ENCODE measurements around the gene MAGI2. TPM values are rescaled to one million over a fixed set of nuclear protein-coding genes. Genes with fewer than 3 reads are reported as not detected.
"Not testable (repeated sequence)": the region's sequence is repeated elsewhere in the genome, so short reads cannot be mapped to it uniquely, and the experiment has no call there.

The MAGI2 gene
- polyA plus RNA-seq, 3 donors from 2014 or later, result not detected

DNA sequence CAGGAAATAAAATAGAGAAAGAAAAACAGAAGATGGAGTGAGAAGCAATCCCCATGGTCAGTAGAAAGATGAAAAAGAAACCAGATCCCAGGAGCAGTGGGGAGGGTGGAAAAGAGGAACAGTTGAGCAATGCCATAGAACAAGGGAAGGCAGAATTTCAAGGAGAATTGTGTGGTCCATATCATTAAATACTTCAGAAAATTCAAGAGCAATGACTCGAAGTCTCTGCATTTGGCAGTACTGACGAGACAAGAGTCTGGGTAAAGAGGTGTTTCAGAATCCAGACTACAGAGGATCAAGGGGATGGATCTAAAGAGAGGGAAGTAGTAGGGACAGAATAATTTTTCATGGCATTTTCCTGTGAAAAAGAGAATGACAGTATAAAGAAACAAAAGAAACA, 1142.3 kb downstream of the MAGI2 start:
- no peak for DNase-seq
- H3K36me3 Mint-ChIP-seq, result no peaks in the 10 kb centered on the region
- no peak overlapping the region for H3K4me3 Mint-ChIP-seq
- H3K27ac Mint-ChIP-seq, result no peak overlapping the region
- H3K9me3 Mint-ChIP-seq, result peaks cover 0 to 10% (median under 1%) of the 10 kb centered on the region in 6 donors
- no peaks in the 10 kb centered on the region for H3K4me1 Mint-ChIP-seq
- peaks cover 0 to 2% (median 0%) of the 10 kb centered on the region in 3 donors for H3K27me3 Mint-ChIP-seq (ENCODE audit: low read depth in 3 of 3)

DNA sequence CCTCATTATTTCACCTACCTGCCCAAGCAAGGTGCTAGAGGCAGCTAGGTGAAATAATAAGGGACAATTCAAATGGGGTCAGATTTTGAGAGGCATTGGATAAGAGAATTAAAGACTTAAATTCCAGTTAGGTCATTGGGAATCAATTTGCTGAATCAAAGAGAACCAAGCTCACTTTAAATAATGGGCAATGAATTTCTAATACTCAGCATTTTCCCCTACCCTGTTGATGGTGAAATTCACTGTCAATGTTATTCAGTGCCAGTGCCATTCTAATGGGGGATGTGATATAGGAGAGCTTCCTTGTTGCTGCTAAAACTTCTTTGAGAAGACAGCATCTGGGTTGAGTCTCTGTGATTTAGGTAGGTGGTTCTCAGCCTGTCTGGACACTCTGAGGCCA, 1145.6 kb downstream of the MAGI2 start:
- Mint-ChIP-seq H3K4me3 (no peak overlapping the region), H3K9me3 (peaks cover 0 to 10% (median under 1%) of the 10 kb centered on the region in 6 donors), H3K4me1 (no peaks in the 10 kb centered on the region), H3K36me3 (no peaks in the 10 kb centered on the region), H3K27ac (no peak overlapping the region), H3K27me3 (ENCODE audit: low read depth in 3 of 3) (peaks cover 0 to 2% (median 0%) of the 10 kb centered on the region in 3 donors)
- no peak for DNase-seq

DNA sequence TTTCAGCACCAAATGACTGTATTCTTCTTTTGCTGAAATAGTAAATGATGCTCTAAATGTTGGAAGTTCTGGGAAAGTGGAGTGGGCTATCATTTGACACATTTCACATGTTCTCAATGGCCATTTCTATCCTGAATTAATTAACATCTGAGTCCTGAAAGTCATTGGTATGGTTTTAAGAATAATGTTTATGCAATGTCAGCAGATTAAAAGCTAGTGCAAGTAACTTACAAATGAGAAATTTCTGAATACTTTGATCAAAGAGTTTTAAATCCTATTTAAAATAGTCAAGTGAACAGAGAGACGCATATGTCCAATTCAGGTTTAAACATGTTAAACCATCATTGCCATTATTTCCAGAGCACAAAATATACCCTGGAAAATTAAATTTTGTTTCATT, 1146.8 kb downstream of the MAGI2 start:
- Mint-ChIP-seq H3K4me1 (no peaks in the 10 kb centered on the region), H3K9me3 (peaks cover 0 to 10% (median under 1%) of the 10 kb centered on the region in 6 donors), H3K27me3 (ENCODE audit: low read depth in 3 of 3) (peaks cover 0 to 2% (median 0%) of the 10 kb centered on the region in 3 donors), H3K27ac (no peak overlapping the region), H3K36me3 (no peaks in the 10 kb centered on the region), H3K4me3 (no peak overlapping the region)
- DNase-seq, result no peak

DNA sequence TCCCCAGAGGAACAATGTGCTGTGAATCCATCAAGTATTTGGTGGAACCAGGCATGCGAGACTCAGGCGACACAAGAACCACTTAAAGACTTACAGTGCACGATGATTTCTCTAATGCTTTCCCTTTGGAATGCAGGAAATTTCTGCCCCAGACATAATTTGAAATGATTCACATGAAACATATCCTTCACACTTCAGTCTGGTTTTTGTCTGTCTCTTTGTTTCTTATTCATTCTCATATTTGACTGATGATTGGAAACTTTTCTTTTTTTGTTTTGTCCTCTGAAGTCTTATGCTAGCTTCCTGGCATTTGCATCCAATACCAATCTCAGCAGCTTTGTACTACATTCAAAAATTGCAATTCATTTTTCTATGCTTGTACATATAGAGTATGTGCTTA, 1152.1 kb downstream of the MAGI2 start:
- Mint-ChIP-seq H3K27me3 (ENCODE audit: low read depth in 3 of 3) (peaks cover 0 to 2% (median 0%) of the 10 kb centered on the region in 3 donors), H3K27ac (no peak overlapping the region), H3K4me3 (no peak overlapping the region), H3K9me3 (peaks cover 0 to 5% (median 1%) of the 10 kb centered on the region in 6 donors), H3K4me1 (no peaks in the 10 kb centered on the region), H3K36me3 (no peaks in the 10 kb centered on the region)
- no peak for DNase-seq

DNA sequence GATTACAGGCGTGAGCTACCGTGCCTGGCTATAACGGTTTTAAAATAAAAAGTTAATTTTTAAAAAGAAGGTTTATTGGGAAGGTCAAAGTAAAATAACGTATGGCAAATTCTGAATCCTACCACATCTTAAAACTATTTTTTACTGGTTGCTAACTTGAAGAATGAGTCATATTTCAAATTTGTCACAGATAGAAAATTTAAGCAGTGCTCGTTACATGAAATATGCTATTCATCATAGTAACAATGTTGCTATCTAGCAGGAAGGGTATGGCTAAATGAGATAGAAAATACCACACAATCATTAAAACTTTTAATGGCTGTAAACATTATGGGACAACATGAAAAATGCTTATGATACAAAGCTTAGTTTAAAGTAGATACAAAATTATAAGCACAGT, 1154.4 kb downstream of the MAGI2 start:
- Mint-ChIP-seq H3K4me3 (no peak overlapping the region), H3K4me1 (no peaks in the 10 kb centered on the region), H3K27ac (no peak overlapping the region), H3K36me3 (no peaks in the 10 kb centered on the region), H3K9me3 (peaks cover 0 to 9% (median 3%) of the 10 kb centered on the region in 6 donors), H3K27me3 (ENCODE audit: low read depth in 3 of 3) (peaks cover 0 to 2% (median 1%) of the 10 kb centered on the region in 3 donors)
- no peak for DNase-seq

DNA sequence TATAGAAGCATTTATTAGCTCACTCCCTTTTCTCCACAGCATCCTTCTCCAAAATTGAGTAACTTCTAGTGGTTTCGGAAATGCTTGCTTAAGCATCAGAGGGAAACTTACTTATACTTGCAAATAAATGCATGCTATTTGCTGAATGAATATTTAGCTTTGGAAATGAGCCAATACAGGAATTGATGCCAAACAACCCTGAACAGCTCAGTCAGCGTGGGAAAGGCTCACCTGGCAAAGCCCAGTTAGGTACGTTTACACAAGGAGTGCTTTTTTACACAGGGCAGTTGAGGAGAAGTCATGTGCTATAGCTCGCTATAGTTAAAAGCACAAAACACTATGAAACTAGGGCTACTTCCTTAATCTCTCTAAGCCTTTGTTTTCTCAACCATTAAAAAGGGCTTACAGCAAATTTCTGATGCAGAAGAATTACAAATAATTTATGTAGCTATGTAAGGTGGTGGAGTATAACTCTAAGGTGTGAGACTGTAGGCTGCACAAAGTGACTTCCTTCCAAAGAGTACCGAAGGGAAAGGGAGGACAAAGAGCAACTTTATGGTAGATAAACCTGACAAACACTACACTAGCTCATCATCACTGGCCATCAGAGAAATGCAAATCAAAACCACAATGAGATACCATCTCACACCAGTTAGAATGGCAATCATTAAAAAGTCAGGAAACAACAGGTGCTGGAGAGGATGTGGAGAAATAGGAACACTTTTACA, 1156.7 kb downstream of the MAGI2 start:
- H3K27me3 Mint-ChIP-seq (ENCODE audit: low read depth in 3 of 3), result peaks cover 0 to 2% (median 2%) of the 10 kb centered on the region in 3 donors
- peaks cover 0 to 9% (median 4%) of the 10 kb centered on the region in 6 donors for H3K9me3 Mint-ChIP-seq
- no peak for DNase-seq
- H3K4me1 Mint-ChIP-seq, result no peaks in the 10 kb centered on the region
- H3K36me3 Mint-ChIP-seq, result no peaks in the 10 kb centered on the region
- no peak overlapping the region for H3K27ac Mint-ChIP-seq
- H3K4me3 Mint-ChIP-seq, result no peak overlapping the region

DNA sequence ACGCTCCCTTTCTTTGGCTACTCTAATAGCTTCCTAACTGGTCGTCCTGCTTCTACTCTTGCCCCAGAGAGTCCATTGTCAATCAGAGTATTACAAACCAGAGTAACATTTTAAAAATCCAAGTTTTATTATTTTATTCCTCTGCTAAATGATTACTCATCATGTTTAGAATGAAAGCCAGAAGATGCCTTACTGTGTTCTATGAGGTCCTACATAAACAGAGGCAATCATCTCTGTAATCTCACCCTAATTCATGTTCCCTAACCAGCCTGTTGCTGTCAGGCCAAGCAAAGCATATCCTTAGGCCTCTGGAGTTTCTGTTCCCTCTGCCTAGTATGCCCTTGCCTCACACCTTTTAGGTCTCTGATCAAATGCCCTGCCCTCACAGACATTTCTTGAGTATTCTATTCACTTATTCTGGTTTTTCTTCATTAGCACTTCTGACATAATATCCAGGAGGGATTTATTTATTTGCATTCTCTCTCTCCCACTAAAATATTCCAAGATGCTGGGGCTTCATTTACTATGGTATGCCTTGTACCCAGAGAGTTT, 1157.3 kb downstream of the MAGI2 start:
- Mint-ChIP-seq H3K27ac (no peak overlapping the region), H3K9me3 (peaks cover 0 to 9% (median 4%) of the 10 kb centered on the region in 6 donors), H3K4me3 (no peak overlapping the region), H3K4me1 (no peaks in the 10 kb centered on the region), H3K27me3 (ENCODE audit: low read depth in 3 of 3) (peaks cover 0 to 2% (median 0%) of the 10 kb centered on the region in 3 donors), H3K36me3 (no peaks in the 10 kb centered on the region)
- DNase-seq, result no peak

DNA sequence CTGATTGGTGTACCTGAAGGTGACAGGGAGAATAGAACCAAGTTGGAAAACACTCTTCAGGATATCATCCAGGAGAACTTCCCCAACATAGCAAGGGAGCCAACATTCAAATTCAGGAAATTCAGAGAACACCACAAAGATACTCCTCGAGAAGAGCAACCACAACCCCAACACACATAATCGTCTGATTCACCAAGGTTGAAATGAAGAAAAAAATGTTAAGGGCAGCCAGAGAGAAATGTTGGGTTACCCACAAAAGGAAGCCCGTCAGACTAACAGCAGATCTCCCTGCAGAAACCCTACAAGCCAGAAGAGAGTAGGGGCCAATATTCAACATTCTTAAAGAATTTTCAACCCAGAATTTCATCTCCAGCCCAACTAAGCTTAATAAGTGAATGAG, 1164.0 kb downstream of the MAGI2 start:
- not testable (repeated sequence) for H3K4me1 Mint-ChIP-seq; H3K27me3 Mint-ChIP-seq (ENCODE audit: low read depth in 3 of 3); H3K36me3 Mint-ChIP-seq; H3K27ac Mint-ChIP-seq; DNase-seq; H3K4me3 Mint-ChIP-seq
- H3K9me3 Mint-ChIP-seq, result peaks cover 0 to 18% (median 9%) of the 10 kb centered on the region in 6 donors

DNA sequence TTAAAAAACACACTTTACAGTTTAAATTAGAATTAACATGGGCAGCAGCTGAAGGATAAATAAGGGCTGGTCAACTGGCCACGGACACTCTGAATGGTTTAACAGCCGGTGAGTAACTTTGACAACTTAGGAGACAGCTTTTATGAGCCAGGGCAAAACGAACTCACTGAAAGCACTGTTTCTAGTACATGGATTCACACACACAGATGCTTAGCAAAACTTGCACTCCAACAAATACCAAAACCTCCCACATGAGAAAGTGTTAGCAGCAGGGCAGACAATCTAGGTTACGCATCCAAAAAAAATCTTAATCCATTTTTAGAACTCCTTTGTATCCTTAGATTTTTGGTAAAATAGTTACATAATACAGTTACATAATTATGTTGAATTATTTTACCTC, 1168.5 kb downstream of the MAGI2 start:
- no peaks in the 10 kb centered on the region for H3K4me1 Mint-ChIP-seq

DNA sequence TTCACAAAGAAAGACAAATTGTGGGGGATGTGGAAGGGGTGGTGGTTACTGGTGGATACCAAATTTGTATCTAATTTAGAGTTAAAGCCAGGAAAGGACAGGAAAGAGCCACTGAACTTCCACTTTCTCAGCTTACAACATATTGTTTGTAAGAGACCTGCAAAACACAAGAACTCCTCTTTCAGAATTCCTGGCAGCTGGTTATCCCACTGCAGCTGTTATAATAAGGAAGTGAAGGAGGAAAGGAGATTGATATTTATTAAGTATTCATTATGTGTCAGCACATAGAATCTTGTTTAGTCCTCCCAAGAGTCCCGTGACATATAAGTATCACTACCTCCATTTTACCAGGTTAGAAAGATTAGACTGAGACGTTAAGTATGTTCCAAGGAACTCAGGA, 1173.2 kb downstream of the MAGI2 start:
- H3K4me1 Mint-ChIP-seq, result no peaks in the 10 kb centered on the region
- H3K9me3 Mint-ChIP-seq, result peaks cover 0 to 5% (median 0%) of the 10 kb centered on the region in 6 donors

More for the DNA sequence above, 1168.5 kb downstream of the MAGI2 start:
- H3K9me3 Mint-ChIP-seq, result peaks cover 0 to 18% (median 7%) of the 10 kb centered on the region in 6 donors
- no peak overlapping the region for H3K4me3 Mint-ChIP-seq
- H3K36me3 Mint-ChIP-seq, result no peaks in the 10 kb centered on the region
- no peak for DNase-seq
- peaks cover 0 to 5% (median 0%) of the 10 kb centered on the region in 3 donors for H3K27me3 Mint-ChIP-seq (ENCODE audit: low read depth in 3 of 3)
- H3K27ac Mint-ChIP-seq, result no peak overlapping the region

DNA sequence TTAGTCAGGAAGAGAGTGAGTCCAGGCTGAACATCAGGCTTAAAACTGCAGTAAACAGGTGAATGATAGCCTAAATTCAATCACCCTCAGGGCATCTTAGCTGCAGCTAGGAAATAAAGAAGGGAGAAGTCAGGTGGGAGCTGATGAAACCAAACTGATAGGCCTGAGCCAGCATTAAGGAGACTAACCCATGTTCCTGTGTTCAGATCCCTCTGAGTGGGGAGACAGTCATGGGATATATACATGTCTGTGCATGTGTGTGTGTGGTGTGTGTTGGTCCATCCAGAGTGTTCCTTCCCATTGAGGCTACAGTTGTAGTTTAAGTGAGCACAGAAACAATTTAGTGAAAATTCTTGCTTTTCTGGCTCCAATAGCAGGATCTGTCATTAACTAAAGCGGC, 1174.0 kb downstream of the MAGI2 start:
- H3K27me3 Mint-ChIP-seq (ENCODE audit: low read depth in 3 of 3), result peaks cover 0 to 6% (median 0%) of the 10 kb centered on the region in 3 donors
- H3K27ac Mint-ChIP-seq, result no peak overlapping the region
- no peak overlapping the region for H3K4me3 Mint-ChIP-seq
- no peaks in the 10 kb centered on the region for H3K4me1 Mint-ChIP-seq
- no peaks in the 10 kb centered on the region for H3K36me3 Mint-ChIP-seq
- no peak for DNase-seq
- peaks cover 0 to 5% (median 0%) of the 10 kb centered on the region in 6 donors for H3K9me3 Mint-ChIP-seq

More for the DNA sequence above, 1173.2 kb downstream of the MAGI2 start:
- Mint-ChIP-seq H3K27ac (no peak overlapping the region), H3K36me3 (no peaks in the 10 kb centered on the region), H3K27me3 (ENCODE audit: low read depth in 3 of 3) (peaks cover 0 to 7% (median 0%) of the 10 kb centered on the region in 3 donors), H3K4me3 (no peak overlapping the region)
- no peak for DNase-seq

DNA sequence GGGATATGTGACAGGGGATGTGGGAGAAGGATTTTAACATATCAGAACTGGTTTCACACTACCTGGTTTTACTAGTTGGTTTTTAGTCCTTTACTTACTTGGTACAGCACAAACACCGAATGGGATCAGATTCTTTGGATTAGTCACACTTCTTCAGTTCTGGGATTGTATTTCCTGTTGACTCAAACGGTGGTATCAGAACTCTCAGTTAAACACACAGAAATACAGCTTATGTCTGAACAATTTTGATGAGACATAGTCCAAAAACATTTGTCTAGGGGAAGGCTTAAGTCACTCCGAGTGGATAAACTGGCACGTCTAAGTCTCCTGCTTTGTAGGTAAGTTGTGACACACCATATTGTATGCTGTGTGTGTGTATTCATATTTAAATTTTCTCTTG, 1174.4 kb downstream of the MAGI2 start:
- Mint-ChIP-seq H3K9me3 (peaks cover 0 to 5% (median 0%) of the 10 kb centered on the region in 6 donors), H3K4me3 (no peak overlapping the region), H3K4me1 (no peaks in the 10 kb centered on the region), H3K27me3 (ENCODE audit: low read depth in 3 of 3) (peaks cover 0 to 6% (median 0%) of the 10 kb centered on the region in 3 donors), H3K36me3 (no peaks in the 10 kb centered on the region), H3K27ac (no peak overlapping the region)
- no peak for DNase-seq

DNA sequence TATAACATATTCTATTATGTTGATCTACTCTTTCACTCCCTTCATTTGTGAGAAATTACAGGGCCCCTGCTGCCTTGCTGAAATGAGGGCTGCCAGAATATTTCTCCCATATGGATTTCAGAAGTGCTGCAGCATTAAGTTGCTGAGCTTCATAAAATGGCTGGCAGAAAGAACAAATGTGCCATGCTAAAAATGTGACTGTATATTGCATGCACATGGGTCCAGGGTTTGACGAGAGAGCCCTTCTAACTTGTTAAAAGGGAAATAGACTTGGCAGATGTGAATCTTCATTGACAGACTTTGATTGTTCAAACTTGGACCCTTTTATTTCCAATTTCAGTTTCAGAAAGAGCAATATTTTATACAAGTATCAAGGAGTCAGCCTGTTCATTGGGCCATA, 1186.3 kb downstream of the MAGI2 start:
- Mint-ChIP-seq H3K9me3 (peaks cover 1 to 12% (median 5%) of the 10 kb centered on the region in 6 donors), H3K4me1 (no peaks in the 10 kb centered on the region), H3K4me3 (no peak overlapping the region), H3K27ac (no peak overlapping the region), H3K36me3 (no peaks in the 10 kb centered on the region), H3K27me3 (ENCODE audit: low read depth in 3 of 3) (no peaks in the 10 kb centered on the region)
- no peak for DNase-seq

DNA sequence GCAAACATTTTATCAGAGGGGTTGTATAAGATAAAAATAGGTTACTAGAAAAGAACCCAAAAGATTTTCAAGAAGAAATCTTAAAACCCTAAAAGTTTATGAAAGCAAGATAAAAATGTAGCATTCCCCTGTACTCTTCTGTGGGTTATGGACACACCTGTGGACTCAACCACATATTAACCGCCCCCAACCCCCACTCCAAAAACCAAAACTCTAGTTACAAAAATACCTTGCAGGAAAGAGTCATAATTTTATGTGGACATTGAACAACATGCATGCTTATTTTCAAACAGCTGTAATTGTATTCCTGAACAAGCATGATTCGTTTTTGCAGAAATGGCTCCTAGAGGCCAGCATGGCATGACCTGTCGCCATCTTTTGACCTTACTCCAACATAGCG, 1188.0 kb downstream of the MAGI2 start:
- Mint-ChIP-seq H3K9me3 (peaks cover 0 to 6% (median 0%) of the 10 kb centered on the region in 6 donors), H3K4me3 (no peak overlapping the region), H3K36me3 (no peaks in the 10 kb centered on the region), H3K4me1 (no peaks in the 10 kb centered on the region), H3K27ac (no peak overlapping the region), H3K27me3 (ENCODE audit: low read depth in 3 of 3) (peaks cover 0 to 1% (median 0%) of the 10 kb centered on the region in 3 donors)
- DNase-seq, result no peak

All from immature natural killer cell (primary cell).